Measurements from ENCODE around the gene CORO2A. TPM values are rescaled to one million over a fixed set of nuclear protein-coding genes. Genes with fewer than 3 reads are reported as not detected.

CORO2A gene
- total and polyA plus RNA-seq, 2 of the 13 experiments (the other 11 are each of a cell fraction or from before 2014, with no cell fraction given), result 14.4 to 15.3 TPM

- TF ChIP-seq ATF4 (CRISPR knock-in tag; IDR thresholded peaks at IDR 0.05) (no peak), MAFG (CRISPR knock-in tag; IDR thresholded peaks at IDR 0.05) (no peak), ZNF558 (CRISPR knock-in tag; IDR thresholded peaks at IDR 0.05; ENCODE audit: borderline replicate concordance) (no peak), RFX1 (IDR thresholded peaks at IDR 0.05) (no peak), ZNF280D (CRISPR knock-in tag; IDR thresholded peaks at IDR 0.05) (no peak), JDP2 (CRISPR knock-in tag; IDR thresholded peaks at IDR 0.05; ENCODE audit: borderline replicate concordance) (no peak), RFXAP (CRISPR knock-in tag; IDR thresholded peaks at IDR 0.05; ENCODE audit: borderline replicate concordance) (peak; percentile 82), ZNF776 (CRISPR knock-in tag; IDR thresholded peaks at IDR 0.05) (peak; percentile 44; the same call in 1 of the 2 replicates), RBFOX2 (IDR thresholded peaks at IDR 0.05; ENCODE audit: low read depth, low read length) (peak; percentile 79), ZIK1 (CRISPR knock-in tag; IDR thresholded peaks at IDR 0.05; ENCODE audit: borderline replicate concordance, low read depth) (peak; percentile 36; the same call in 1 of the 2 replicates), ZSCAN22 (CRISPR knock-in tag; IDR thresholded peaks at IDR 0.05) (no peak), ZNF12 (CRISPR knock-in tag; IDR thresholded peaks at IDR 0.05) (no peak), JUN (CRISPR knock-in tag; IDR thresholded peaks at IDR 0.05) (no peak), ZNF543 (CRISPR knock-in tag; IDR thresholded peaks at IDR 0.05) (no peak), IKZF1 (IDR thresholded peaks at IDR 0.05) (no peak), KLF11 (CRISPR knock-in tag; IDR thresholded peaks at IDR 0.05) (no peak), FOXC1 (CRISPR knock-in tag; IDR thresholded peaks at IDR 0.05; ENCODE audit: borderline replicate concordance) (no peak), ZNF556 (CRISPR knock-in tag; IDR thresholded peaks at IDR 0.05; ENCODE audit: borderline replicate concordance) (no peak), ONECUT2 (CRISPR knock-in tag; IDR thresholded peaks at IDR 0.05) (no peak), ZNF124 (CRISPR knock-in tag; IDR thresholded peaks at IDR 0.05) (no peak), ZNF337 (CRISPR knock-in tag; IDR thresholded peaks at IDR 0.05; ENCODE audit: borderline replicate concordance, low read depth) (no peak), DMAP1 (CRISPR knock-in tag; IDR thresholded peaks at IDR 0.05) (peak; percentile 67), ZNF777 (CRISPR knock-in tag; IDR thresholded peaks at IDR 0.05) (peak; percentile 81), ZNF512 (CRISPR knock-in tag; IDR thresholded peaks at IDR 0.05) (no peak), ZNF652 (CRISPR knock-in tag; IDR thresholded peaks at IDR 0.05; ENCODE audit: borderline replicate concordance, low read depth) (no peak), HES4 (CRISPR knock-in tag; IDR thresholded peaks at IDR 0.05; ENCODE audit: borderline replicate concordance) (peak; percentile 65; the same call in 1 of the 2 replicates), ZNF775 (CRISPR knock-in tag; IDR thresholded peaks at IDR 0.05; ENCODE audit: borderline replicate concordance) (no peak)
These were observed at the start of gene CORO2A (continued) for GRCh38 chr9:98192503-98193335.

Data from HepG2 (cell line).